Endometrial microvascular endothelial cells (primary cell): ENCODE results near the gene CTNNBL1. TPM values are rescaled to one million over a fixed set of nuclear protein-coding genes. Genes with fewer than 3 reads are reported as not detected.

Source experiments
- in situ Hi-C: cut with HindIII; loops from 2 replicates; pipeline ENCODE4 v1.10.0; 2017; ENCODE audit warnings: low sequenced_read_pairs, low pct_unique_long_range_greater_than_20kb; ENCODE audit errors: inconsistent ontology term
- total RNA-seq: library from RNA; depleted of rRNA; stranded (reverse); fragments of >200 nt; gene quantifications from one replicate; pipeline ENCODE4 v1.2.3, GENCODE V29; 2015; ENCODE audit errors: inconsistent ontology term

CTNNBL1 gene
- total RNA-seq, 1 donor from 2014 or later: 45.2 TPM

DNA sequence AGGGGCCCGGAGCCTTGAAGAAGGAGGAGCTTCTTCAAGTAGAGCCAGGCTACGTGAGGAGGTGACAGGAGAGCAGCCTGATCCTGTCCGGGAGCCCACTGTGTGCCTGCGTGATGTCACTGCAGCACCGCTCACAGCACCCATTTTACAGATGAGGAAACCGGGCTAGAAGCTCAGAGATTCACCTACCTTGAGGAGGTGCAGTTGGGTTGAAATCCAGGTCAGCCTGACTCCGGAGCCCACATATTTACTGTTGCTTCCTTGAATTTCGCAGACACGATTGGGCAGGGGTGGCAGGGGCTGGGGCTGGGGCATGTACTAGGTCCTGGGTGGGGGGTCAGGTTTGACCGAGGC, 221.6 kb downstream of the CTNNBL1 start:
- in situ Hi-C loops: loop anchor here (10.0 kb wide), 1 partner anchor 79 kb away; no protein-coding TSS in a partner anchor

DNA sequence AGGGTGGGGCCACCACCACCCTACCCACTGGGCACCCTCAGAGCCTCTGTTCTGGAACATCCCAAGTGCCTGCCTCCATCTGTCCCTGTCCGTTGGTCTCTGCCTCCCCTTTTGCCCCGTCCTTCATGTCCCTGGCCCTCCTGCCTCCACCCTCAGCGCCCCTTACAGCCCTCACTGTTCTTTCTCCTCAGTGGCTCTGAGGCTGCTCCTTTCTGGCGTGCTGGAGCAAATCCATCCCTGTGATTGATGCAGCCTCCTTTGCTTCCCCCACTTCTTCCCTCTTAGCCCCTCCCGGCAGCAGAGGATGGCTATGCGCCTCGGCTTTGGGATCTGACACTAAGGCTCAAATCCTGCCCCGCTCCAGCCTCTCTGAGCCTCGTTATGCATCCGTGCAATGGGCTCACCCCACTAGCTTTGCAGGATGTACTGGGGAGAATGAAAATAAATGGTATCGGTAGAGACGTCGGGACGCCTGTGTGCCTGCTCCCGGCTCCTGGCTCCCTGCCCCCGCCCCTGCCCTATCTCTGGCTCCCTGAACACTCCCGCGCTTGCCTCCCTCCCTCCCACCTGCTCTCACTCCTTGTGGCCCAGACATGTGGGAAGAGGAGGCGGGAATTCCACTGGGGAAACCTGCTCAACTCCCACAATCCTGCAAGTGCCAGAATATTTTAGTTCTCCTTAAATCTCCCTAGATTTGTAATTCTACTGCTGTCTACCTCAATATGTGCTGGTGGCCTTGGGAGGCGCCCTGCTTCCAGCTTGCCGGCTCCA, 222.2 kb downstream of the CTNNBL1 start:
- in situ Hi-C loops: loop anchor here (10.0 kb wide), 1 partner anchor 79 kb away; no protein-coding TSS in a partner anchor

DNA sequence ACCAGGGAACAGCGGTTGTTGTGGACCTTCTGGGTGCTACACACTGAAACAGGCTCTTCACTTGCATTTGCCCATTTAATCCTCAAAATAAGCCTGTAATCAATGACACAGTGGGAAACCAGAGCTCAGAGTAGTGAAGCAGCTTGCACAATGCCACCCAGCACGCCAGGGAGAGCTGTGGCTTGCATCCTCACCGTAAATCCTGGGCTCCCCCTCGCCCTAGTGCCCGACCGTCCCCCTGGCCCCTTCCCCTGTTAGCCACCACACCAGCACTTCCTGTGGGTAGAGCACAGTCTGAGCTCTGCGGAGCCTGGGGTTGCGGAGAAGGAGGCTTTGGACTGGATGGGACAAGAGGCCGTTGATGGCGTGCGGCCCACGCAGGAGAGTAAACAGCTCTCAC, 223.6 kb downstream of the CTNNBL1 start:
- in situ Hi-C loops: loop anchor here (10.0 kb wide), 1 partner anchor 77 kb away; no protein-coding TSS in a partner anchor

DNA sequence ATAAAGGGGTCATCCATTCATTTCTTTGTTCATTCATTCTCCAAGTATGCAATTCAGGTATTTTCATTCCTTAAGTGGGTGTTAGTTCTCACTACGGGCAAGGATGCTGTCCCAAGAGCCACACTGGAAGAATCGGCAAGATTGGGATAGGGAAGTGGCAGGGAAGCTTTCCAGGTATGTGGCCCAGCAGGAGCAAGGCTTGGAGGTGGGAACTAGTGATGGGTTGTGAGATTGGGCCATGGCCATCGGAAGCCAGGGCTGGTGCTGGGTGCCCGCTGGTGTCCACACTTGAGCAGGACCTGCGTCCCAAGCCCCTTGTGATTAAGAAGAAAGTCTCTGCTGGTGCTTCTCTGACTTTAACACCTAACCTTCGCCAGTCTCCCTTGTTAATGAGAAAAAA, 224.2 kb downstream of the CTNNBL1 start:
- in situ Hi-C loops: loop anchor here (10.0 kb wide), 1 partner anchor 77 kb away; no protein-coding TSS in a partner anchor

DNA sequence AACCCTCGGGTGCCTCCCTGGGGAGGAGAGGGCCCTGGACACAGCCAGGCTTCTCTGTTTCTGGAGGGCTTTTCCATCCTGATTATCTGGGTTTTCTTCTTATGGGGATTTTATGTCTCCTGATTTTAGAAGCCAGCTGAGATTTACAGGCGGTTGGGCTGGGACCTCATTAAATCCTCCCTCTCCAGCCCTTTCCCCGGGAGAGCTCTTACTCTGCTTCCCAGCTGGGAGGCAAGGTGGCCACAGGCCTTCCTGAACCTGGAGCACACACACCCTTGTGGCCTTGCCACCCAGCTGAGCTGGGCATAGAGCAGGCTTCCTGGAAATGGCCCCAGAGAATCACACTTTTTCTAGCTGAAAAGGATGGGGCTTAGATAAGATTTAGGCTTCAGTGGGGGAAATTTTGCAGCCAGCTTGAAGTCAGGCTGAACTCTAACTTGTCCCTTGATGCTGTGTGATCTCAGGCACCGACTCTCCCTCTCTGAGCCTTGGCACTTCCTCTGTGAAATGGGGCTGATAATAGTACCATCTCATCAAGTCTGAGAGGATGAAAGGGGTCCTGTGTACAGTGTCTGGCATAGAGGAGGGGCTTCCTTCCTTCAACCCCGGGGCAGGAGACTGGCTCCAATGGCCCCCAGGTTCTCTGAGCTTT, 225.7 kb downstream of the CTNNBL1 start:
- in situ Hi-C loops: loop anchor here (10.0 kb wide), 1 partner anchor 75 kb away; no protein-coding TSS in a partner anchor

DNA sequence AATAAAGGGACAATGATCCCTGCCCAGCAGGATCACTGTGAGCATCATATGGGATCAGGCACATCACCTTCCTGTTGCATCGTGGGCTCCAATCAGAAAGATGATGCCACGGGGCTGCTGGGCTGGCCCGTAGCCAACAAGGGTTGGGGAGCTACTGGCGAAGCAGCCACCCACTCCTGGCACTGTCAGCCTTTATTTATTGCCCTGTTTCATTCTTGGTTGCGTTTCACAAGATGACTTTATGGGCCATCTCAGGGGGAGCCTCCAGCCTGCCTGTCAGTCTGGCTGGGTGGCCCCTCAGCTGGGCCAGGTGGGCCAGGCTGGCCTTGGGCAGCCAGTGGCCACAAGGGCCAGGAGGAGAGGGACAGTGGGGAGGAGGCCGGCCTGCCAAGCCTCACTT, 226.4 kb downstream of the CTNNBL1 start:
- in situ Hi-C loops: no loop called here

DNA sequence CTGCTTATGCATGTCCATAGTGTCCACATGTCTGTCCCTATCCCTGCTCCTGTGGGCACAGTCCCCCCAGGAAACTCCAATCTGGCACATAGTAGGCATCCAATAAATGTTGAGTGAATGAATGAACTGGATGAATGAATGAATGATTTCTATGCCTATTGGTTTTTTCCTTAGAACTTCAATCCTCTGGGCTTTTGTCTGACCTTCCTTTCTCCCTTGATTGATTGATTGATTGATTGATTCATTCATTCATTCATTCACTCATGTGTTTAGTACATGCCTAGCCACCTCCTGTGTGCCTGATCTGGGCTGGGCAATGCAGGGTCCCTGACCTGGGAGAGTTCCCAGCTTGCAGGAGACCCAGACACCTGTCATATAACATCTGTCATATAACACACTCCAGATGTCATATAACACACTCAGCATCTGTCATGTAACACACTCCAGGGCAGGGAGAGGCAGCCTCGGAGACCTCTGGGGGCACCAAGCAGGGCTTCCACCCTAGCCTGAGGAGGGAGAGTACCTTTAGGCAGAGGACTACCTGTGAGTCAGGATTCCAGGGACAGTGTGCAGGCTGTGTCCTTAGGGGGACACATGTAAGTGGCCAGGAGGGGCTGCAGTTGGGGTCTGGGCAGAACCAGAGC, 227.0 kb downstream of the CTNNBL1 start:
- in situ Hi-C loops: no loop called here

DNA sequence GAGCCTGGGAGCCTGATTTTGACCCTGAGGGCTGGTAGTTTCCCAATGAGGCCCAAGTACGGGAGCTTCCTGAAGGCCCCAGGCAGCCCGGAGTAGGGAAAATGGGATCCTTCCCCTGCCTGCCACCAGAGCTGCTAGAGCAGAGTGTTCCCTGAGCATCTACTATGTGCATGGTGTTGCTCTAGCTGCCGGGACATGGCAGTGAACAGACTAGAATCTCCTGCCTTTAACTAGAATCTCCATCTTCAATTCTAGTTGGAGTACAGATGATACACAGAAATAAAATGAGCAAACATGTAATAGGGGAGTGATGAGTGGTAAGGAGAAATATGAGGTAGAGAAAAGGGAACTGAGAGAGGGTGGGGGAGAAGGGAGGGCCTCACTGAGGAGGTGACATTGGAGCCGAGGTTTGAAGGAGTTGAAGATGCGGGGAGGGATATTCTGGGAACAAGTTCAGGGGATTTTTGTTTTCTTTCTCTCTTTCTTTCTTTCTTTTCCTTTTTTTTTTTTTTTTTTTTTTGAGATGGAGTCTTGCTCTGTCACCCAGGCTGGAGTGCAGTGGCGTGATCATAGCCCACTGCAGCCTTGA, 227.6 kb downstream of the CTNNBL1 start:
- in situ Hi-C loops: no loop called here

Other genes with a start within 250 kb of the CTNNBL1 start
- not detected for gene NNAT, start 172.8 kb upstream of the CTNNBL1 start, total RNA-seq
- 64.0 TPM for gene BLCAP, start 166.2 kb upstream of the CTNNBL1 start, total RNA-seq
- 0.09 TPM for gene VSTM2L, start 209.1 kb downstream of the CTNNBL1 start, total RNA-seq